Stomach (tissue), 4 donors: ENCODE data around the gene MBD6.

ENCODE experiments used
- CTCF ChIP-seq, 7 experiments: fragments of 450-650 bp in 4 of 7; fragments of 200-600 bp in 3 of 7; sonication (generic) in 3 of 7; IDR thresholded peaks; one replicate each; pipeline ENCODE4 v1.5.1; 2016 to 2019; ENCODE audit warnings: antibody characterized with exemption in 7 of 7, control low read depth in 2 of 7, mild to moderate bottlenecking in 1 of 7
- EP300 ChIP-seq: sonication (generic); formaldehyde crosslinking; IDR thresholded peaks from one replicate; pipeline ENCODE4 v1.6.1; 2017; ENCODE audit warnings: antibody characterized with exemption
- POLR2A ChIP-seq, 4 donors: fragments of 450-650 bp; IDR thresholded peaks; one replicate each; pipeline ENCODE4 v1.6.1; 2016; ENCODE audit warnings: antibody characterized with exemption in 4 of 4, control low read depth in 2 of 4, mild to moderate bottlenecking in 1 of 4, moderate library complexity in 1 of 4
- POLR2AphosphoS5 ChIP-seq, 3 donors: sonication (generic); formaldehyde crosslinking; IDR thresholded peaks; one replicate each; pipeline ENCODE4 v1.6.1; 2016; ENCODE audit warnings: antibody characterized with exemption in 3 of 3

- TF ChIP-seq EP300 (no peak), POLR2AphosphoS5 (IDR thresholded peaks at IDR 0.05) (no peak), CTCF (IDR thresholded peaks at IDR 0.05) (no peak), POLR2A (IDR thresholded peaks at IDR 0.05) (no peak)
Observed at GRCh38 chr12:57575771-57576612, 53.4 kb downstream of the MBD6 start.
